ENCODE measurements around the gene PARD3.
"Not testable (repeated sequence)": the region's sequence is repeated elsewhere in the genome, so short reads cannot be mapped to it uniquely, and the experiment has no call there.

The PARD3 gene

GRCh38 chr10:34797155-34797554 lies 17.9 kb downstream of the PARD3 start:
- DNase-seq (ENCODE audit: low read depth): no peak

DNA sequence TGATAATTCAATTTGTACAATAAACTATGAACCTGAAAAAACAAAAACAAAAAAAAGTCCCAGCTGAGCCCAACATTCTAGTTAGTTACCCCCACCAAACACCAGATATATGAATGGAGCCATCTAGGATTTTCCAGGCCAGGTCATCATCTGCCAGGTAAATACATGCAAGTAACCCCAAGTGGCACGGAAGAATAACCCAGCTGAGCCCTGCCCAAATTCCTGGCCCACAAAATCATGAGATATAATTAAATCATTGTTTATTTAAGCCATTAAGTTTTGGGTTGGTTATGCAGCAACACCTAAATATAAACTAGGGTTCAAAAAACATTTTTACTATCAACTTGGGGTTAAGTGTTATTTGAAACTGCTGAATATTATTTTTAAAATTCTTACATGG lies 19.0 kb downstream of the PARD3 start:
- no peak for DNase-seq (ENCODE audit: low read depth)

DNA sequence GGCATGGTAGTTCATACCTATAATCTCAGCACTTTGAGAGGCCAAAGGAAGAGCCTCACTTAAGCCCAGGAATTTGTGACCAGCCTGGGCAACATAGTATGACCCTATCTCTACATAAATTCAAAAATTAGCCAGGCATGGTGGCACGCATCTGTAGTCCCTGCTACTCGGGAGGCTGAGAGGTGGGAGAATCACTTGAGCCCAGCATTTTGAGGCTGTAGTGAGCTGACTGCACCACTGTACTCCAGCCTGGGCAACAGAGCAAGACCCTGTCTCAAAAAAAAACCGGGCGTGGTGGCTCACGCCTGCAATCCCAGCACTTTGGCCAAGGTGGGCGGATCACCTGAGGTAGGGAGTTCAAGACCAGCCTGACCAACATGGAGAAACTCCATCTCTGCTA lies 19.8 kb downstream of the PARD3 start:
- DNase-seq (ENCODE audit: low read depth): no peak

- no peak for DNase-seq (ENCODE audit: low read depth)
Measured at GRCh38 chr10:34794835-34795234, 20.3 kb downstream of the PARD3 start.

- DNase-seq (ENCODE audit: low read depth): not testable (repeated sequence)
Measured at GRCh38 chr10:34793581-34793980, 21.5 kb downstream of the PARD3 start.

DNA sequence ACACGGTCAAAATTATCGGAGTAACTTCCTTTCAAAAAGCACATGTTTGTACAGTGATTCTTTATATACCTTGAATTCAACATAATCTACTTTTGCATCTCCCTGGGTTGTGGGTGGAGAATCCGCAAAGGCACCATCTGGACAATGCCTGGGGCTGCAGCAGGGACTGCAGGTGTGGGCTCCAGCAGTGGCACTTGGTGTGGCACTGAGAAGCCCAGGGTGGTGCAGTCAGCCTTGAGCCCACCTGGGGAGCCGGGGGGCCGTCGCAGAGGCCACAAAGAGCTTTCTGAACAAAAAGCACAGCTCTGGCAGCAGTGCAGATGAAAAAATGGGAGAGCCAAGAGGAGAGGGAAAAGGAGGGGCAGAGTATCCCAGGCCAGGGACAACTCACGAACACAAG lies 22.2 kb downstream of the PARD3 start:
- DNase-seq (ENCODE audit: low read depth): no peak

DNA sequence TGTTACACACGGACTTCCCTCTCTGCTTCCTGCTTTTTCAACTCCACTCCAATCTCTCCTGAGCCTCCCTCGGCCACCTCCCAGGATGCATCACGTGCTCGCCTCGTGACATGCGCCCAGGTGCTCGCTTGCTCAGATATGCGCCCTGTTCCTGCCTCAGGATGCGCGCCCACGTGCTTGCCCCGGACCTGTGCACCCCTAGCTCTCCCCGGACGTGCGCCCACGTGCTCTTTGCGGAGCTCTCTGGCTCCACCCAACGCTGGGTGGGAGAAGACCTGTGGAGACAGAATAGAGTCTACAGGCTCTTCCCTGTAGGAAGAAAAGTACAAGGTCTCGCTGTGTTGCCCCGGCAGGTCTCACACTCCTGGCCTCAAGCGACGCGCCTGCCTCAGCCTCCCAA lies 23.1 kb downstream of the PARD3 start:
- DNase-seq (ENCODE audit: low read depth): no peak

- DNase-seq (ENCODE audit: low read depth): no peak
Measured at GRCh38 chr10:34791228-34791627, 23.9 kb downstream of the PARD3 start.

- DNase-seq (ENCODE audit: low read depth): no peak
Measured at GRCh38 chr10:34789966-34790506, 25.1 kb downstream of the PARD3 start.

DNA sequence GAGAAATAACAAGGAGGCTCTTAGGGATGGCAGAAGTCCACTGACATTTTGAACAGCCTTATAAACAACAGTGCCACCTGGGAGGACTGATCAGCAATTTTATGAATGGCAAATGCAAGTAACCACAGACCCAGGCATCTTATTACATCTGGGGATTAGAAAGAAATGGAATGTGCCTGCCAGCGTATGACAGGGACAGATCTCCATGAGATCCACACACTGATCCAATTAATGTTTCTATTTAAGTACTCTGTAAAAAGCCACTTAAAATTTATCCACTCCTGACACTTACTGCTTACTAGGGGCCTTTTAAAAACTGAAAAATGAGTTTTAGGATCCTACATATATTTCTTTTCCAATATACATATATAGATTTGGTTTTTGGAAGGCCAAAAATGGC lies 28.6 kb downstream of the PARD3 start:
- DNase-seq (ENCODE audit: low read depth): no peak

DNA sequence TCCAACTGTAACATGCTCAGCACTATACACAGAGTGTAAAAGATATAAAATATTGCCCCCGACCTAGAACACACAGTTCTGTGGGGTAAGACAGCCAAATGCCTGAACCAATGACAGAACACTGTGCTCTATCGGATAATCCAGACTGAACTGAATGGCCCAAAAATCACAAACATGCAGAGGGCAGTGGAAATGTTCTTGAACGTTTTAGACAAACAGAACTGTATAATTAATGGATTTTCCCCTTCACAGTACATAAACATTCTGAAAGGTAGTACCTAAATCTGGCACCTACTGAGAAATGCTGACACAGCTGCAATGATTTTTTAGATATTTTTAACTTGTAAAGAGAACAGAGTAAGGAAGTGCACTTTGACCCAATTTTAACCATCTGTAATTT lies 33.4 kb downstream of the PARD3 start:
- no peak for DNase-seq (ENCODE audit: low read depth)

GRCh38 chr10:34780818-34781380 lies 34.2 kb downstream of the PARD3 start:
- no peak for DNase-seq (ENCODE audit: low read depth)

DNA sequence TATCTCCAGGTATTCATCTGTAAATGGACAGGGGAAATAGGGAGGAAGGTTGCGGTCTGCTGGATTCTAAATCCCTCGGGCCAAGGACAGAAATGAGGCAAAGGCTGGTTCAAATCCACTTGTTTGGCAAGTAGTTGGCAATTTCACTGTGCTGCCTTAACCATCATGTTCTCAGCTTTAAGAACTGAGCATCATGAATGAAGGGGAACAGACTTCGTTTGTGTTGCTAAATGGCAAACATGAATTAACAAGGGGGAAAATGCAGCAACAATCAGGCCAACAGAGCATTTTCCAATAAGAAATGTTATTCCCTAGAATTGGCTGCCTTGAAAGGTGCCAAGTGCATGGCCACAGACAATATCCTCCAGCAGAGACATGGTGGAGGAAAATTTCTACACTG lies 36.9 kb downstream of the PARD3 start:
- no peak for DNase-seq (ENCODE audit: low read depth)

GRCh38 chr10:34776090-34776690 lies 38.9 kb downstream of the PARD3 start:
- DNase-seq (ENCODE audit: low read depth): no peak

- DNase-seq (ENCODE audit: low read depth): no peak
Measured at GRCh38 chr10:34775044-34775637, 40.0 kb downstream of the PARD3 start.

GRCh38 chr10:34773636-34774630 lies 41.2 kb downstream of the PARD3 start:
- no peak for DNase-seq (ENCODE audit: low read depth)

DNA sequence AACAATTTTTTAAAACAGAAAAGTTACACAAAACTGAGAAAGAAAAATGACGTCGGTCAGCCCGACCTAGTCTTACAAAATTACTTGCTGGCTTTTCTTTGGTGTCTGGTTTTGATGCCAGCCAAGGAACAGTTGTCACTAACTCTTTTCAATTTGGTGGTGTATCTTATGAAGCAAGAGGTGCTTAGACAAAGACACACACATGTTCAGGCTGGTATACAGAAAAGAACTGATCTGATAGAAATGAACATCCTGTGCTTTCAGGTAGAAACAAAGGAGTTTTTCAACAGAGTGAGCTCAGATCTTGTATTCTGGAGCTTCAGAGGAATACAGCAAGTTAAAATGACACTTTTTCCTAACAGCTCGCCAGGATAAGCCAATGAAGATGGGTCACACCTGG lies 43.6 kb downstream of the PARD3 start:
- DNase-seq (ENCODE audit: low read depth): no peak

DNA sequence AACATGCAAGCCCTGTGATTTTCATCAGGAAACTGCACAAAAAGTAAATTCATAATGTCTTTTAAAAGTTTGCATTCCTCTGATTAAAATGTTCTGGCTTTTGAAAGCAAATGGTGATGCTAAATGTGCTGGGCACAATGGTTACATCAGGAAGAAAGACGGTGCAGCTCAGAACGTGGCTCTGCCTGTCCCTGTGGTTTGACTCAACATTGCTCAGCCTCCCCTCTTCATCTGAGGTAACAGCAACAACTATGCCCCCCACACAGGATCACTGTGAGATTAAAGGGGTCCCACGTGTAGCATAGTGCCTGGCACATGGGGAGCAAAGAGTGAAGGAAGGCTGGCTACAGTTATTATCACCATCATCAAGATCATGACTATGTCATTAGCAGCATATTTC lies 44.0 kb downstream of the PARD3 start:
- DNase-seq (ENCODE audit: low read depth): no peak

GRCh38 chr10:34769899-34770298 lies 45.2 kb downstream of the PARD3 start:
- DNase-seq (ENCODE audit: low read depth): no peak

GRCh38 chr10:34768972-34769330 lies 46.1 kb downstream of the PARD3 start:
- no peak for DNase-seq (ENCODE audit: low read depth)

DNA sequence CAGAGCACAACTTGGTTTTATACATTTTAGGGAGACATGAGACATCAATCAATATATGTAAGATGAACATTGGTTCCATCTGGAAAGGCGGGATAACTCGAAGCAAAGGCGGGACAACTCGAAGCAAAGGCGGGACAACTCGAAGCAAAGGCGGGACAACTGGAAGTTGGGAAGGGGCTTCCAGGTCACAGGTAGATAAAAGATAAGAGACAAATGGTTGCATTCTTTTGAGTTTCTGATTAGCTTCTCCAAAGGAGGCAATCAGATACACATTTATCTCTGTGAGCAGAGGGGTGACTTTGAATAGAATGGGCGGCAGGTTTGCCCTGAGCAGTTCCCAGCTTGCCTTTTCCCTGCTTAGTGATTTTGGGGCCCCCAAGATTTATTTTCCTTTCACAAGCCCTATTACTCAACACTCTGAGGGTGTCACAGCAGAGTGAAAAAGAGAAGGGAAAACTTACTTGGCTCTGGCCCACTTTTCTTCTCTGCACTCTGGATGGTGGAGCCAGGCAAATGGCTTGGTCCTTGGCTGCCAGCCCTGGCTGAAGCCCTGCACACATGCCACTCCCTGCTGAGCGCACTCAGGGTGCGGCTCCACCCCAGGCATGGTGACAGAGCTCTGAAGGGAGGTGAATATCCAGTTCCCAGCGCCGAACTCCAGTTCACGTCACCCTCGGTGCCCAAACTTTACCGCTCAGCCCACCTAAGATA lies 46.7 kb downstream of the PARD3 start:
- no peak for DNase-seq (ENCODE audit: low read depth)
